HPDE6-E6E7 (cell line): ENCODE measurements around the gene EEF1AKMT4.
A peak's percentile ranks its signal among the peaks of the same experiment; 100 is the strongest.
"Not testable (repeated sequence)": the region's sequence is repeated elsewhere in the genome, so short reads cannot be mapped to it uniquely, and the experiment has no call there.

ENCODE experiments used
- DNase-seq: peaks from one replicate; pipeline ENCODE4 v3.0.0; 2011; ENCODE audit warnings: missing footprints; ENCODE audit errors: extremely low spot score

The EEF1AKMT4 gene

GRCh38 chr3:184259878-184260723 lies 10.6 kb downstream of the EEF1AKMT4 start:
- DNase-seq: no peak

GRCh38 chr3:184260724-184261269 lies 11.3 kb downstream of the EEF1AKMT4 start:
- DNase-seq: no peak

- no peak for DNase-seq
Measured at GRCh38 chr3:184261270-184261853, 11.9 kb downstream of the EEF1AKMT4 start, which contains the start of gene CAMK2N2. Gene CAMK2N2, minus strand, starts transcription at chr3:184261553. Its CDS starts 268 bp downstream, at chr3:184261285.

- DNase-seq: no peak
Measured at GRCh38 chr3:184261854-184262763, 12.6 kb downstream of the EEF1AKMT4 start.

GRCh38 chr3:184262764-184263179 lies 13.3 kb downstream of the EEF1AKMT4 start:
- DNase-seq: no peak

GRCh38 chr3:184267249-184267648 lies 17.8 kb downstream of the EEF1AKMT4 start:
- DNase-seq: not testable (repeated sequence)

GRCh38 chr3:184272269-184272668 lies 22.8 kb downstream of the EEF1AKMT4 start:
- DNase-seq: no peak

GRCh38 chr3:184275381-184275701 lies 25.9 kb downstream of the EEF1AKMT4 start:
- DNase-seq: no peak

- DNase-seq: no peak
Measured at GRCh38 chr3:184275961-184276910, 26.8 kb downstream of the EEF1AKMT4 start, which contains the start of gene ECE2. Gene ECE2, plus strand, starts transcription at chr3:184276022. Its CDS starts 132 bp downstream, at chr3:184276154.

- no peak for DNase-seq
Measured at GRCh38 chr3:184277366-184277765, 27.9 kb downstream of the EEF1AKMT4 start.

GRCh38 chr3:184282941-184283340 lies 33.5 kb downstream of the EEF1AKMT4 start:
- DNase-seq: no peak

GRCh38 chr3:184283681-184284080 lies 34.2 kb downstream of the EEF1AKMT4 start:
- DNase-seq: no peak

GRCh38 chr3:184284696-184285095 lies 35.2 kb downstream of the EEF1AKMT4 start:
- peak; percentile 73 for DNase-seq

- peak; percentile 64 for DNase-seq
Measured at GRCh38 chr3:184289426-184289938, 40.0 kb downstream of the EEF1AKMT4 start.

GRCh38 chr3:184290331-184290730 lies 40.9 kb downstream of the EEF1AKMT4 start:
- DNase-seq: no peak

GRCh38 chr3:184291044-184291737 lies 41.7 kb downstream of the EEF1AKMT4 start:
- DNase-seq: no peak

- DNase-seq: no peak
Measured at GRCh38 chr3:184291738-184292445, 42.4 kb downstream of the EEF1AKMT4 start.

GRCh38 chr3:184295771-184296170 lies 46.3 kb downstream of the EEF1AKMT4 start:
- no peak for DNase-seq

GRCh38 chr3:184296616-184297015 lies 47.1 kb downstream of the EEF1AKMT4 start:
- DNase-seq: no peak
